ENCODE measurements around the gene CAST.

CAST gene

DNA sequence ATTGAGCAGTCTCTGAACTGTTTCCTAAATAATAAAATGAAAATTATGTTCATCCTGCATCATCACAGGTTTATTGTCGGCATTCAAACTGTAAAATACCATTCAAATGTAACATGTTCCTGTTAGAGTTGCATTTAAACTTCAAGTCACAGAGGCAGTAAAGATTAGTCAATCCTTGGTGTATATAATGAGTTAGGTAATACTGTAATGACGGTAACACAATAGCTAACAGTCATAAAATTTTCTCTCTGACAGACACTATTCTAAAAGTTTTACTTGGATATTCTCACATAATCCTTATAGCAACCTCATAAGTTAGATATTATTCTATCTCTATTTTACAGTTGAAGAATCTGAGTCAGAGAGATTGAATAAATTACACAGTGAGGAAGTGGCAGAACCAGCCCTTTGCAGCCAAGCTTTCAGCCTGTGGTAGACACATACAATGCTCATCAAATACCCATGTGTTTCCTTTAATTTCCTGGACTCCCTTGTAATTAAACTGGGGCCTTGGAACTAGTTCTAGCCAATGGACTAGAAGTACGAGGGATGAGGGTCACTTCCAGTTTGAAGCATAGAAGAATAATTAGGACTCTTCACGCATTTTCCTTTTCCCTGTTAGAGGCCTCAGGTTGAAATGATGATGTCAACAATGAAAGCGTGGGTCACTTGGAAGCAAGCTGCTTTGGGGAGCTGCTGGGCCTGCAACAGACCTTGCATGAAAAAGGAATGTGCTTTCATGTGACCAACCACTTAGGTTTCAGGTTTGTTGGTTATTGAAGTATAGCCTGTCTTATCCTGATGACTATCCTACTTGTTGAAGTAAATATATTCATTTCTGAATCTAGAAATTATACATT is 12.3 kb upstream of the CAST start:
- no peak for TF ChIP-seq CTCF (IDR thresholded peaks at IDR 0.05; ENCODE audit: low read length)
- no peak for TF ChIP-seq EZH2 (IDR thresholded peaks at IDR 0.05; ENCODE audit: borderline replicate concordance, low read length)
- Histone ChIP-seq H3K9me3 (ENCODE audit: low read length) (no peaks in the 10 kb centered on the region), H3K9me2 (ENCODE audit: low read depth, low read length) (no peaks in the 10 kb centered on the region), H4K20me1 (ENCODE audit: insufficient read depth, low read length) (no peaks in the 10 kb centered on the region), H3K4me1 (ENCODE audit: insufficient read depth, low read length, severe bottlenecking) (no peaks in the 10 kb centered on the region), H3F3A (ENCODE audit: insufficient read depth, low read length) (no peaks in the 10 kb centered on the region), H3K27ac (ENCODE audit: low read depth, low read length, poor library complexity, severe bottlenecking) (no peak overlapping the region), H3K36me3 (ENCODE audit: insufficient read depth, low read length) (no peaks in the 10 kb centered on the region), H3K79me2 (ENCODE audit: insufficient read depth, low read length) (no peaks in the 10 kb centered on the region), H3K4me2 (ENCODE audit: low read length) (no peak overlapping the region), H2AFZ (ENCODE audit: low read length) (no peak overlapping the region), H3K9ac (ENCODE audit: low read length) (no peak overlapping the region), H3K4me3 (ENCODE audit: low read depth, low read length, poor library complexity, severe bottlenecking) (no peak overlapping the region), H3K27me3 (ENCODE audit: insufficient read depth, low read length) (no peaks in the 10 kb centered on the region)

- Histone ChIP-seq H3K27me3 (ENCODE audit: insufficient read depth, low read length) (no peaks in the 10 kb centered on the region), H4K20me1 (ENCODE audit: insufficient read depth, low read length) (no peaks in the 10 kb centered on the region), H3K4me1 (ENCODE audit: insufficient read depth, low read length, severe bottlenecking) (no peaks in the 10 kb centered on the region), H3K79me2 (ENCODE audit: insufficient read depth, low read length) (no peaks in the 10 kb centered on the region), H3F3A (ENCODE audit: insufficient read depth, low read length) (no peaks in the 10 kb centered on the region), H3K4me2 (ENCODE audit: low read length) (no peak overlapping the region), H3K4me3 (ENCODE audit: low read depth, low read length, poor library complexity, severe bottlenecking) (no peak overlapping the region), H3K36me3 (ENCODE audit: insufficient read depth, low read length) (no peaks in the 10 kb centered on the region), H2AFZ (ENCODE audit: low read length) (no peak overlapping the region), H3K9me3 (ENCODE audit: low read length) (no peaks in the 10 kb centered on the region), H3K9ac (ENCODE audit: low read length) (no peak overlapping the region), H3K9me2 (ENCODE audit: low read depth, low read length) (no peaks in the 10 kb centered on the region), H3K27ac (ENCODE audit: low read depth, low read length, poor library complexity, severe bottlenecking) (no peak overlapping the region)
- TF ChIP-seq EZH2 (IDR thresholded peaks at IDR 0.05; ENCODE audit: borderline replicate concordance, low read length) (no peak), CTCF (IDR thresholded peaks at IDR 0.05; ENCODE audit: low read length) (no peak)
Measured at GRCh38 chr5:96651047-96651446, 11.1 kb upstream of the CAST start.

- H3K4me3 ChIP-seq (ENCODE audit: low read depth, low read length, poor library complexity, severe bottlenecking) = no peak overlapping the region
- no peaks in the 10 kb centered on the region for H3K9me2 ChIP-seq (ENCODE audit: low read depth, low read length)
- TF ChIP-seq CTCF (IDR thresholded peaks at IDR 0.05; ENCODE audit: low read length) = peak; percentile 35; the same call in 1 of the 2 replicates
- TF ChIP-seq EZH2 (IDR thresholded peaks at IDR 0.05; ENCODE audit: borderline replicate concordance, low read length) = no peak
- H3K36me3 ChIP-seq (ENCODE audit: insufficient read depth, low read length) = no peaks in the 10 kb centered on the region
- H3K27ac ChIP-seq (ENCODE audit: low read depth, low read length, poor library complexity, severe bottlenecking) = no peak overlapping the region
- H3K4me2 ChIP-seq (ENCODE audit: low read length) = no peak overlapping the region
- H4K20me1 ChIP-seq (ENCODE audit: insufficient read depth, low read length) = no peaks in the 10 kb centered on the region
- H3F3A ChIP-seq (ENCODE audit: insufficient read depth, low read length) = no peaks in the 10 kb centered on the region
- H2AFZ ChIP-seq (ENCODE audit: low read length) = no peak overlapping the region
- H3K4me1 ChIP-seq (ENCODE audit: insufficient read depth, low read length, severe bottlenecking) = no peaks in the 10 kb centered on the region
- H3K27me3 ChIP-seq (ENCODE audit: insufficient read depth, low read length) = no peaks in the 10 kb centered on the region
- no peaks in the 10 kb centered on the region for H3K9me3 ChIP-seq (ENCODE audit: low read length)
- H3K79me2 ChIP-seq (ENCODE audit: insufficient read depth, low read length) = no peaks in the 10 kb centered on the region
- no peak overlapping the region for H3K9ac ChIP-seq (ENCODE audit: low read length)
Measured at GRCh38 chr5:96651948-96652753, 10.0 kb upstream of the CAST start.

All from OCI-LY1 (cell line).